Smooth muscle cell (in vitro differentiated cells): ENCODE results near the gene GOLGA6D. TPM values are rescaled to one million over a fixed set of nuclear protein-coding genes. Genes with fewer than 3 reads are reported as not detected.
"Not testable (repeated sequence)": the region's sequence is repeated elsewhere in the genome, so short reads cannot be mapped to it uniquely, and the experiment has no call there.

Experiments used
- DNase-seq: peaks from one replicate; lab custom pipeline; 2025; ENCODE audit not compliant: unreplicated experiment; lab: John Stamatoyannopoulos, UW
- H2AFZ ChIP-seq: fragments of 200-600 bp; sonication (generic); 2 replicates; pipeline ENCODE4 v1.6.0; 2016; ENCODE audit warnings: antibody characterized with exemption, low read depth, mild to moderate bottlenecking
- H3F3A ChIP-seq: fragments of 200-600 bp; sonication (generic); 2 replicates; pipeline ENCODE4 v1.6.0; 2017; ENCODE audit warnings: antibody characterized with exemption, low read depth
- H3K27ac ChIP-seq: fragments of 200-600 bp; sonication (generic); 2 replicates; pipeline ENCODE4 v1.5.1; 2016; ENCODE audit warnings: low read depth, mild to moderate bottlenecking
- H3K27me3 ChIP-seq: fragments of 200-600 bp; sonication (generic); 2 replicates; pipeline ENCODE4 v1.6.1; 2016; ENCODE audit warnings: low read depth, mild to moderate bottlenecking
- H3K36me3 ChIP-seq: fragments of 200-600 bp; sonication (generic); 2 replicates; pipeline ENCODE4 v1.5.1; 2016; ENCODE audit warnings: low read depth
- H3K4me1 ChIP-seq: fragments of 200-600 bp; sonication (generic); 2 replicates; pipeline ENCODE4 v1.5.1; 2016; ENCODE audit warnings: low read depth
- H3K4me2 ChIP-seq: fragments of 200-600 bp; sonication (generic); 2 replicates; pipeline ENCODE4 v1.6.0; 2016; ENCODE audit warnings: mild to moderate bottlenecking
- H3K4me3 ChIP-seq: fragments of 200-600 bp; sonication (generic); 2 replicates; pipeline ENCODE4 v1.5.1; 2016; ENCODE audit warnings: mild to moderate bottlenecking
- H3K79me2 ChIP-seq: fragments of 200-600 bp; sonication (generic); 2 replicates; pipeline ENCODE4 v1.6.0; 2016; ENCODE audit warnings: low read depth, mild to moderate bottlenecking
- H3K9ac ChIP-seq: fragments of 200-600 bp; sonication (generic); 2 replicates; pipeline ENCODE4 v1.6.0; 2016; ENCODE audit warnings: low read depth
- H3K9me3 ChIP-seq: fragments of 200-600 bp; sonication (generic); replicated peaks from 2 replicates; pipeline ENCODE4 v1.5.1; 2016; ENCODE audit warnings: low read depth
- H4K20me1 ChIP-seq: fragments of 200-600 bp; sonication (generic); 2 replicates; pipeline ENCODE4 v1.6.0; 2016; ENCODE audit warnings: low read depth
- CTCF ChIP-seq: fragments of 200-600 bp; sonication (generic); IDR thresholded peaks from 2 replicates; pipeline ENCODE4 v1.5.1; 2017; ENCODE audit warnings: borderline replicate concordance, mild to moderate bottlenecking, antibody characterized with exemption; ENCODE audit not compliant: insufficient read depth, poor library complexity, severe bottlenecking
- WGBS: methylation state at CpG from one replicate; pipeline ENCODE4 v1.1.7; 2016; ENCODE audit warnings: low lambda C conversion rate; 5-methylcytosine and 5-hydroxymethylcytosine counted together
- polyA plus RNA-seq: library from polyadenylated mRNA; unstranded; fragments of >200 nt; fragmentation: Nextera tagmentation; extraction: Ambion mirVana; gene quantifications from 2 replicates; pipeline ENCODE4 v1.2.1, GENCODE V29; 2016
- total RNA-seq: library from RNA; depleted of rRNA; stranded (reverse); fragments of >200 nt; gene quantifications from 2 replicates; pipeline ENCODE4 v1.2.3, GENCODE V29; 2014

Gene GOLGA6D
- total and polyA plus RNA-seq, 2 experiments from 2014 or later, result 0.22 TPM; not detected in 1

- H3K4me2 ChIP-seq, H3K36me3 ChIP-seq, H3F3A ChIP-seq, H3K27me3 ChIP-seq, H3K4me3 ChIP-seq, H3K9ac ChIP-seq, H3K79me2 ChIP-seq, H3K27ac ChIP-seq, H4K20me1 ChIP-seq, H3K9me3 ChIP-seq, H2AFZ ChIP-seq, DNase-seq, H3K4me1 ChIP-seq: not testable (repeated sequence)
- WGBS, result 67% methylated on average over 5 of the region's 5 CpGs
- peak; percentile 55 for TF ChIP-seq CTCF
Observed at GRCh38 chr15:75274509-75275107, 8.0 kb upstream of the GOLGA6D start.

DNA sequence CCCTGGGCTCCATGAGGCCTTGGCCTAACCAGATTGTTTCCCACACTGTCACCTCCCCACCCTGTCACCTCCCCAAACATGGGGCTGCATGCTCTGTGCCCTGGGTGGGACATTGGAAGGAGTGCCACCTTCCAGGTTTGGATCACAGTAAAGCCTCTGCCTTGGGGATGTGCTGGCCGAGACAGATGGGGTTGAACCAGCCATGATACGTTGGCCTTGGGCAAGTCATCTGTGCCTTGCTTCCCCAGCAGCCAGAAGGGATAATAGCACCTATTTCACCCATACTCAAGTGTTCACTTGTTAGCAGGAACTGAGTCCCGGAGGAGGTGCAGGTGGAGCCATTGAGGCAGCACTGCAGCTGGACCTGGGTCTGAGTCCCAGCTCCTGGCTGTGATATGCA is 7.0 kb upstream of the GOLGA6D start:
- H3K27me3 ChIP-seq, H3K9ac ChIP-seq, H3K9me3 ChIP-seq, H3F3A ChIP-seq, H3K36me3 ChIP-seq, H3K4me3 ChIP-seq, H3K79me2 ChIP-seq, DNase-seq, H4K20me1 ChIP-seq, H3K4me1 ChIP-seq, H3K27ac ChIP-seq, H3K4me2 ChIP-seq, H2AFZ ChIP-seq: not testable (repeated sequence)
- 75% methylated on average over 3 of the region's 3 CpGs for WGBS

DNA sequence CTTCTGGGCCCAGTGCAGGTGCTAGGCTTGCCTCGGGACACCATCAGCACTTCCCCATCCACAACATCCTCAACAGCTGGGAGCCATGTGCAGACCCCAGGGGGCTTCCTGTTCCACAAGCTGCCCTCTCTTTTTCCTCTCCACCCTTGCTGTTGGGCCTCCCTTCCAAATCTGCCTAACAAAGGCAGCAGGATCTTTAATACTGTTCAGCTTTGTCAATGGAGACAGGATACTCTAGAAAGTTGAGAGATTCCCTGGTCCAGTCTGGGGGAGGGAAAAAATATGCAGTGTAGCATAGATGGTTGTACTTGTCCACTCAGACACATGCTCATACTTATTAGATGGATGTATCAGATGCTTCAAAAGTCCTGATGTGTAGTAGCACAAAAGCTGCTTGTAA is 4.1 kb upstream of the GOLGA6D start:
- H3K4me1 ChIP-seq, H3K79me2 ChIP-seq, H4K20me1 ChIP-seq, H2AFZ ChIP-seq, H3K27ac ChIP-seq, H3K9ac ChIP-seq, DNase-seq, H3K4me2 ChIP-seq, H3K27me3 ChIP-seq, H3K4me3 ChIP-seq, H3K9me3 ChIP-seq, H3F3A ChIP-seq, H3K36me3 ChIP-seq: not testable (repeated sequence)
- WGBS, result 44% methylated on average over 1 of the region's 1 CpG

GRCh38 chr15:75284152-75284551 is 1.5 kb downstream of the GOLGA6D start:
- not testable (repeated sequence) for H3F3A ChIP-seq, H3K4me3 ChIP-seq, H3K4me2 ChIP-seq, H3K4me1 ChIP-seq, H3K79me2 ChIP-seq, H3K36me3 ChIP-seq, H3K27me3 ChIP-seq, DNase-seq, H2AFZ ChIP-seq, H3K27ac ChIP-seq, H3K9ac ChIP-seq, H3K9me3 ChIP-seq, H4K20me1 ChIP-seq
- WGBS, result no CpG with 5 or more reads among the region's 3 CpGs

DNA sequence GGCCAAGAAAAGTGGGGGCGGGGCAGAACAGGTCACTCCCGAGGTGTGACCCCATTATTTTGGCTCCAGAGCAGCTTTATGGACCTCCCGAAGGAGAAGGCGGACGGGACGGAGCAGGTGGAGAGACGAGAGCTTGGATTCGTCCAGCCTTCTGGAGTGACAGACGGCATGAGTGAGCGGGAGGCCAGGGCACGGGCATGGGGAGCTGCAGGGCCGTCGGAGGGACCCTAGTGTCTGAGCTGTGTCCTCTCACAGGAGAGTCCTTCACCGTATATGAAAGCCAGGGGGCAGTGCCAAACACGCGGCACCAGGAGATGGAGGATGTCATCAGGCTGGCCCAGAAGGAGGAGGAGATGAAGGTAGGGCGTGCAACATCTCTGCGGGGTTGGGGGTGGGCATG is 11.0 kb downstream of the GOLGA6D start:
- H3K36me3 ChIP-seq, H3K27me3 ChIP-seq, H3K4me2 ChIP-seq, H3K9me3 ChIP-seq, DNase-seq, H3K9ac ChIP-seq, H3K4me3 ChIP-seq, H4K20me1 ChIP-seq, H2AFZ ChIP-seq, H3K79me2 ChIP-seq, H3K27ac ChIP-seq, H3K4me1 ChIP-seq, H3F3A ChIP-seq: not testable (repeated sequence)
- 91% methylated on average over 12 of the region's 18 CpGs for WGBS

DNA sequence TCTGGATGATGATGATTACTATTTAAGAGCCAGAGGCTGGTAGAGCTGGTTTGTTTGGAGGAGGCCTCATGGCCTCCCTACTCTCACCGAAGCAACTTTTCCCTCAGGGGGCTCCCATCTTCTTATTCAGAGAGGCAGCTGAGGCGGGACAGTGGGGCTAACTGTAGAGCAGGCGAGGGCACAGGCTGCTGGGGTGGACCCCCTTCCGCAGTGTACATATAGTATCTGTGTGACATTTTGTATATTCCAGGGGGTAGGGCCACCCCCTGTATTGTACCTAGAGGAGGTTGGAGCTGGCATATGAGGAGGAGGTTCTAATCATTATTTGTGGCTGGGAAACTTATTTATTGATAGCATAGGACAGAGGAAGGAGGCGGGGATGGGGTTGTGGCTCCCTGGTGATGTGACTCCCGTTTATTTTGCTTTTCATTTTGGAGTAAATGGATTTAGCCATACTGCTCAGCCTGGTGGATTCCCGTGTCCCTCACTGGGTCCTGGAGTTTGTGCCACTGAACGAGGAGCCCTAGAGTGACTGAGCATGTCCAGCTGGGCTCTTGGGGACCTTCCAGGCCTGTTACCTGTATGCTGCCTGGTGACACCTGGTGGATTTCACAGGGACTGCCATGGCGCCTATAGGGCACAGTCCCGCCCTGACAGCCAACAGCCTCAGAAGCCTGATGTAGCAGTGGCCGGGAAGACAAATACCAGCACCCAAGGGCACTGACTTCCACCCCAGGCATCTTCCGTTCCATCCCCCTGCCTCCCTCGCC is 16.1 kb downstream of the GOLGA6D start:
- not testable (repeated sequence) for H2AFZ ChIP-seq, H4K20me1 ChIP-seq, DNase-seq, H3K9ac ChIP-seq, H3K27ac ChIP-seq, H3K4me2 ChIP-seq, H3K27me3 ChIP-seq, H3K79me2 ChIP-seq, H3K4me1 ChIP-seq, H3K36me3 ChIP-seq, H3K4me3 ChIP-seq, H3K9me3 ChIP-seq, H3F3A ChIP-seq
- WGBS, result 69% methylated on average over 9 of the region's 13 CpGs
